CD14-positive monocyte (primary cell): ENCODE results near the gene NAALADL1. TPM values are rescaled to one million over a fixed set of nuclear protein-coding genes. Genes with fewer than 3 reads are reported as not detected.

ENCODE experiments used
- DNase-seq, 3 donors: peaks; one replicate each; pipeline ENCODE4 v3.0.0-alpha.2; 2011 to 2022
- H2AFZ ChIP-seq: 2 replicates; pipeline ENCODE4 v1.6.0; 2012; ENCODE audit warnings: mild to moderate bottlenecking, low read depth, low read length, inconsistent platforms; ENCODE audit not compliant: insufficient read depth, poor library complexity, severe bottlenecking
- H3K27ac ChIP-seq, 2 donors: 1 replicate in 1 of 2; 2 replicates in 1 of 2; pipeline ENCODE4 v1.5.1; 2012 to 2013; ENCODE audit warnings: low read length in 2 of 2, control low read depth in 1 of 2, inconsistent platforms in 1 of 2, low read depth in 1 of 2, mild to moderate bottlenecking in 1 of 2
- H3K27me3 ChIP-seq, 2 donors: one replicate each; pipeline versions ENCODE4 v1.6.0 to v1.6.1; 2011 to 2013; ENCODE audit warnings: low read length in 2 of 2; ENCODE audit not compliant: control insufficient read depth in 2 of 2, insufficient read depth in 2 of 2
- H3K36me3 ChIP-seq, 2 donors: replicated peaks in 1 of 2; 1 replicate in 1 of 2; 2 replicates in 1 of 2; pipeline versions ENCODE4 v1.5.1 to v1.6.1; 2012 to 2013; ENCODE audit warnings: low read length in 2 of 2, control low read depth in 1 of 2, inconsistent platforms in 1 of 2, mild to moderate bottlenecking in 1 of 2; ENCODE audit not compliant: insufficient read depth in 2 of 2, control insufficient read depth in 1 of 2
- H3K4me1 ChIP-seq, 2 donors: 1 replicate in 1 of 2; 2 replicates in 1 of 2; pipeline versions ENCODE4 v1.5.1 to v1.6.1; 2012 to 2013; ENCODE audit warnings: low read length in 2 of 2, control low read depth in 1 of 2, inconsistent platforms in 1 of 2, mild to moderate bottlenecking in 1 of 2, moderate library complexity in 1 of 2; ENCODE audit not compliant: insufficient read depth in 2 of 2, control insufficient read depth in 1 of 2
- H3K4me2 ChIP-seq: replicated peaks from 2 replicates; pipeline ENCODE3; 2012; ENCODE audit warnings: low read length, moderate library complexity, mild to moderate bottlenecking; ENCODE audit not compliant: poor library complexity, severe bottlenecking; ENCODE audit errors: extremely low read depth
- H3K4me3 ChIP-seq, 3 experiments: fragments of 200-600 bp in 1 of 3; sonication (generic) in 1 of 3; replicated peaks in 1 of 3; 1 replicate in 2 of 3; 2 replicates in 1 of 3; pipeline ENCODE4 v1.5.1; 2011 to 2013; ENCODE audit warnings: low read length in 3 of 3, mild to moderate bottlenecking in 3 of 3, control low read depth in 2 of 3, low read depth in 2 of 3, inconsistent platforms in 1 of 3, moderate library complexity in 1 of 3
- H3K79me2 ChIP-seq: 2 replicates; pipeline ENCODE4 v1.6.0; 2012; ENCODE audit warnings: mild to moderate bottlenecking, control low read depth, inconsistent platforms, low read length, moderate library complexity; ENCODE audit not compliant: insufficient read depth
- H3K9ac ChIP-seq: 2 replicates; pipeline ENCODE4 v1.6.0; 2017; ENCODE audit warnings: low read length, mild to moderate bottlenecking; ENCODE audit not compliant: insufficient read depth, poor library complexity, severe bottlenecking
- H3K9me3 ChIP-seq, 2 donors: replicated peaks in 1 of 2; 1 replicate in 1 of 2; 2 replicates in 1 of 2; pipeline versions ENCODE4 v1.5.1 to v1.6.1; 2012 to 2013; ENCODE audit warnings: low read length in 2 of 2, control low read depth in 1 of 2; ENCODE audit not compliant: control insufficient read depth in 1 of 2, insufficient read depth in 1 of 2
- H4K20me1 ChIP-seq: 2 replicates; pipeline ENCODE4 v1.6.0; 2012; ENCODE audit warnings: mild to moderate bottlenecking, low read length, control low read depth, moderate library complexity; ENCODE audit not compliant: insufficient read depth
- H3K27ac Mint-ChIP-seq, 7 donors: one replicate each; pipeline ENCODE4 v1.8.0; 2020; ENCODE audit warnings: mild to moderate bottlenecking in 7 of 7, mixed read lengths in 7 of 7, moderate library complexity in 6 of 7, inconsistent platforms in 2 of 7
- H3K27me3 Mint-ChIP-seq, 3 donors: one replicate each; pipeline ENCODE4 v1.8.0; 2021 to 2022; ENCODE audit warnings: low read depth in 3 of 3, mild to moderate bottlenecking in 3 of 3, mixed read lengths in 3 of 3, moderate library complexity in 3 of 3, inconsistent platforms in 1 of 3
- H3K36me3 Mint-ChIP-seq, 2 donors: one replicate each; pipeline ENCODE4 v1.8.0; 2020; ENCODE audit warnings: mixed read lengths in 2 of 2, inconsistent platforms in 1 of 2, mild to moderate bottlenecking in 1 of 2
- H3K4me1 Mint-ChIP-seq: one replicate; pipeline ENCODE4 v1.8.0; 2020; ENCODE audit warnings: mild to moderate bottlenecking, mixed read lengths
- H3K4me3 Mint-ChIP-seq, 2 donors: one replicate each; pipeline ENCODE4 v1.8.0; 2020; ENCODE audit warnings: mild to moderate bottlenecking in 2 of 2, mixed read lengths in 2 of 2, moderate library complexity in 1 of 2
- H3K9me3 Mint-ChIP-seq, 7 donors: one replicate each; pipeline ENCODE4 v1.8.0; 2020 to 2022; ENCODE audit warnings: mixed read lengths in 7 of 7, mild to moderate bottlenecking in 6 of 7, moderate library complexity in 6 of 7, inconsistent platforms in 2 of 7
- CTCF ChIP-seq: fragments of 200-600 bp; IDR thresholded peaks from one replicate; pipeline ENCODE4 v1.8.0; 2022; ENCODE audit warnings: antibody characterized with exemption, mild to moderate bottlenecking
- WGBS: methylation state at CpG from one replicate; pipeline ENCODE4 v1.1.5; 2013; ENCODE audit warnings: missing lambda C conversion rate; ENCODE audit not compliant: insufficient coverage; 5-methylcytosine and 5-hydroxymethylcytosine counted together
- intact Hi-C, 2 donors: fragments of 100-400 bp; cut with micrococcal nuclease; formaldehyde crosslinking; loops; one replicate each; pipeline versions ENCODE4 v1.15.0 to v1.15.1; 2023
- polyA plus RNA-seq, 3 donors: library from polyadenylated mRNA; depleted of rRNA in 1 of 3; unstranded in 2 of 3; stranded (reverse) in 1 of 3; fragments of 300-500 nt in 2 of 3; fragments of >200 nt in 1 of 3; fragmentation: Illumina TruSeq in 2 of 3; gene quantifications; 1 replicate in 2 of 3; 2 replicates in 1 of 3; pipeline ENCODE4 v1.2.3, GENCODE V29; 2012 to 2021

The NAALADL1 gene
- polyA plus RNA-seq, 3 donors, result 11.1 to 20.1 (median 20.1) TPM

- Mint-ChIP-seq H3K36me3 (peaks cover 35 to 51% of the 10 kb centered on the region in 2 donors), H3K27ac (no peak overlapping the region), H3K4me3 (no peak overlapping the region), H3K9me3 (no peaks in the 10 kb centered on the region), H3K4me1 (peaks cover 20% of the 10 kb centered on the region), H3K27me3 (peaks cover 0 to 5% (median 2%) of the 10 kb centered on the region in 3 donors)
- no peak for DNase-seq
- WGBS, result 99% methylated on average over 8 of the region's 15 CpGs
- peaks cover 2% of the 10 kb centered on the region for H3K79me2 ChIP-seq
- H4K20me1 ChIP-seq, result peaks cover 15% of the 10 kb centered on the region
- H3K4me1 ChIP-seq, result peaks cover 17 to 19% of the 10 kb centered on the region in 2 donors
- H3K9me3 ChIP-seq, result no peaks in the 10 kb centered on the region
- intact Hi-C loops, result no loop called here
- no peak overlapping the region for H3K4me3 ChIP-seq
- no peak overlapping the region for H3K9ac ChIP-seq
- H2AFZ ChIP-seq, result no peak overlapping the region
- TF ChIP-seq CTCF, result no peak
- no peak overlapping the region for H3K27ac ChIP-seq
- H3K27me3 ChIP-seq, result no peaks in the 10 kb centered on the region
- no peak overlapping the region for H3K4me2 ChIP-seq
- H3K36me3 ChIP-seq, result peaks cover 28 to 75% of the 10 kb centered on the region in 2 donors
Measured at GRCh38 chr11:65107078-65107477, 48.7 kb upstream of the NAALADL1 start.

GRCh38 chr11:65104628-65105027 lies 46.3 kb upstream of the NAALADL1 start:
- Mint-ChIP-seq H3K4me1 (no peaks in the 10 kb centered on the region), H3K27me3 (no peaks in the 10 kb centered on the region), H3K4me3 (no peak overlapping the region), H3K36me3 (peaks cover 37 to 57% of the 10 kb centered on the region in 2 donors), H3K27ac (no peak overlapping the region), H3K9me3 (no peaks in the 10 kb centered on the region)
- Histone ChIP-seq H3K9me3 (no peaks in the 10 kb centered on the region), H4K20me1 (no peaks in the 10 kb centered on the region), H3K9ac (no peak overlapping the region), H3K4me3 (no peak overlapping the region), H3K27ac (no peak overlapping the region), H2AFZ (no peak overlapping the region), H3K79me2 (peaks cover 17% of the 10 kb centered on the region), H3K36me3 (peaks cover 26 to 84% of the 10 kb centered on the region in 2 donors), H3K4me1 (no peaks in the 10 kb centered on the region), H3K27me3 (no peaks in the 10 kb centered on the region), H3K4me2 (no peak overlapping the region)
- no CpG with 5 or more reads among the region's 4 CpGs for WGBS
- DNase-seq, result no peak
- no peak for TF ChIP-seq CTCF
- intact Hi-C loops, result no loop called here
